Medulla oblongata (tissue), 1 donor: Measurements from ENCODE around the gene SMIM35.
"Not testable (repeated sequence)": the region's sequence is repeated elsewhere in the genome, so short reads cannot be mapped to it uniquely, and the experiment has no call there.

Experiments
- DNase-seq: peaks from one replicate; pipeline ENCODE4 v3.0.0-alpha.2; 2015; ENCODE audit errors: extremely low spot score

The SMIM35 gene

GRCh38 chr11:117985953-117986887 is 100.5 kb downstream of the SMIM35 start, which contains the start of gene IL10RA:
Gene IL10RA (plus strand): TSS chr11:117986394. CDS start chr11:117986468, 74 bp downstream.
- DNase-seq, result peak; percentile 88

GRCh38 chr11:117984476-117984875 is 102.3 kb downstream of the SMIM35 start:
- DNase-seq, result no peak

- DNase-seq, result no peak
These were observed 103.6 kb downstream of the SMIM35 start for GRCh38 chr11:117983163-117983475.

GRCh38 chr11:117980720-117981119 is 106.0 kb downstream of the SMIM35 start:
- DNase-seq, result no peak

- DNase-seq, result no peak
These were observed 106.5 kb downstream of the SMIM35 start for GRCh38 chr11:117980280-117980679.

- peak; percentile 85 for DNase-seq
These were observed 107.1 kb downstream of the SMIM35 start for GRCh38 chr11:117979481-117980211.

- DNase-seq, result no peak
These were observed 107.8 kb downstream of the SMIM35 start for GRCh38 chr11:117978991-117979390.

GRCh38 chr11:117978291-117978910 is 108.4 kb downstream of the SMIM35 start:
- not testable (repeated sequence) for DNase-seq

- not testable (repeated sequence) for DNase-seq
These were observed 109.0 kb downstream of the SMIM35 start for GRCh38 chr11:117977612-117978264.

- peak; percentile 40 for DNase-seq
These were observed 109.7 kb downstream of the SMIM35 start for GRCh38 chr11:117977029-117977428.

GRCh38 chr11:117976445-117976844 is 110.3 kb downstream of the SMIM35 start:
- DNase-seq, result no peak

GRCh38 chr11:117973503-117973860 is 113.3 kb downstream of the SMIM35 start:
- no peak for DNase-seq

GRCh38 chr11:117972629-117973502 is 113.9 kb downstream of the SMIM35 start:
- DNase-seq, result no peak

- DNase-seq, result no peak
These were observed 114.7 kb downstream of the SMIM35 start for GRCh38 chr11:117972044-117972443.

GRCh38 chr11:117970400-117971024 is 116.3 kb downstream of the SMIM35 start:
- peak; percentile 43 for DNase-seq

GRCh38 chr11:117969160-117969991 is 117.4 kb downstream of the SMIM35 start:
- no peak for DNase-seq

- no peak for DNase-seq
These were observed 119.9 kb downstream of the SMIM35 start for GRCh38 chr11:117966908-117967307.

GRCh38 chr11:117962826-117963225 is 123.9 kb downstream of the SMIM35 start:
- DNase-seq, result no peak

GRCh38 chr11:117961896-117962295 is 124.9 kb downstream of the SMIM35 start:
- DNase-seq, result no peak
